Neural progenitor cell (in vitro differentiated cells): ENCODE data around the gene JCAD. TPM values are rescaled to one million over a fixed set of nuclear protein-coding genes. Genes with fewer than 3 reads are reported as not detected.

Source experiments
- DNase-seq: peaks from one replicate; pipeline ENCODE4 v3.0.0-alpha.2; 2016; ENCODE audit warnings: low spot score
- H2AFZ ChIP-seq: fragments of 200-600 bp; sonication (generic); replicated peaks from 2 replicates; pipeline ENCODE4 v1.6.1; 2016; ENCODE audit warnings: antibody characterized with exemption
- H3F3A ChIP-seq: fragments of 200-600 bp; sonication (generic); 2 replicates; pipeline ENCODE4 v1.6.1; 2016; ENCODE audit warnings: antibody characterized with exemption, low read depth
- H3K27ac ChIP-seq: fragments of 200-600 bp; sonication (generic); 2 replicates; pipeline ENCODE4 v1.5.1; 2016; ENCODE audit warnings: mild to moderate bottlenecking
- H3K27me3 ChIP-seq: fragments of 200-600 bp; sonication (generic); 2 replicates; pipeline ENCODE4 v1.6.1; 2016; ENCODE audit warnings: mild to moderate bottlenecking, moderate library complexity
- H3K36me3 ChIP-seq: fragments of 200-600 bp; sonication (generic); 2 replicates; pipeline ENCODE4 v1.5.1; 2016
- H3K4me1 ChIP-seq: fragments of 200-600 bp; sonication (generic); 2 replicates; pipeline ENCODE4 v1.6.1; 2016; ENCODE audit warnings: mixed run types
- H3K4me2 ChIP-seq: fragments of 200-600 bp; sonication (generic); 2 replicates; pipeline ENCODE4 v1.6.1; 2016
- H3K4me3 ChIP-seq: fragments of 200-600 bp; sonication (generic); 2 replicates; pipeline ENCODE4 v1.5.1; 2016
- H3K79me2 ChIP-seq: fragments of 200-600 bp; sonication (generic); 2 replicates; pipeline ENCODE4 v1.6.1; 2016; ENCODE audit warnings: low read depth
- H3K9ac ChIP-seq: fragments of 200-600 bp; sonication (generic); 2 replicates; pipeline ENCODE4 v1.6.1; 2016
- H3K9me3 ChIP-seq: fragments of 200-600 bp; sonication (generic); 2 replicates; pipeline ENCODE4 v1.5.1; 2016; ENCODE audit warnings: low read depth
- H4K20me1 ChIP-seq: fragments of 200-600 bp; sonication (generic); 2 replicates; pipeline ENCODE4 v1.6.1; 2016; ENCODE audit warnings: low read depth
- H3K27ac Mint-ChIP-seq: 3 replicates; pipeline ENCODE4 v1.8.0; 2021; ENCODE audit warnings: mixed read lengths
- H3K27me3 Mint-ChIP-seq: 2 replicates; pipeline ENCODE4 v1.8.0; 2022; ENCODE audit warnings: low read depth, mild to moderate bottlenecking, inconsistent platforms, moderate library complexity, mixed read lengths; ENCODE audit not compliant: insufficient read depth
- H3K36me3 Mint-ChIP-seq: 3 replicates; pipeline ENCODE4 v1.8.0; 2021; ENCODE audit warnings: mixed read lengths
- H3K4me1 Mint-ChIP-seq: 3 replicates; pipeline ENCODE4 v1.8.0; 2021; ENCODE audit warnings: mixed read lengths
- H3K4me3 Mint-ChIP-seq: 3 replicates; pipeline ENCODE4 v1.8.0; 2021; ENCODE audit warnings: mild to moderate bottlenecking, moderate library complexity, mixed read lengths
- H3K9me3 Mint-ChIP-seq: 3 replicates; pipeline ENCODE4 v1.8.0; 2020; ENCODE audit warnings: mixed read lengths
- CTCF ChIP-seq: fragments of 200-600 bp; sonication (generic); IDR thresholded peaks from 2 replicates; pipeline ENCODE4 v1.5.1; 2017; ENCODE audit warnings: antibody characterized with exemption, mild to moderate bottlenecking
- EZH2 ChIP-seq: fragments of 200-600 bp; sonication (generic); IDR thresholded peaks from 2 replicates; pipeline ENCODE4 v1.6.1; 2017; ENCODE audit warnings: antibody characterized with exemption, mild to moderate bottlenecking, moderate library complexity
- EZH2phosphoT487 ChIP-seq: fragments of 200-600 bp; sonication (generic); IDR thresholded peaks from 2 replicates; pipeline ENCODE4 v1.6.1; 2017; ENCODE audit warnings: antibody characterized with exemption
- total RNA-seq: library from RNA; depleted of rRNA; stranded (reverse); fragments of >200 nt; gene quantifications from 2 replicates; pipeline ENCODE4 v1.2.3, GENCODE V29; 2015; ENCODE audit warnings: low replicate concordance

Gene JCAD
- total RNA-seq, 1 donor from 2014 or later: 1.3 TPM

- H4K20me1 ChIP-seq: no peaks in the 10 kb centered on the region
- H3K79me2 ChIP-seq: no peaks in the 10 kb centered on the region
- Mint-ChIP-seq H3K9me3 (no peaks in the 10 kb centered on the region), H3K4me1 (peaks cover 28% of the 10 kb centered on the region), H3K27me3 (peaks cover 8% of the 10 kb centered on the region), H3K36me3 (no peaks in the 10 kb centered on the region), H3K27ac (no peak overlapping the region), H3K4me3 (no peak overlapping the region)
- peaks cover 10% of the 10 kb centered on the region for H3F3A ChIP-seq
- H3K36me3 ChIP-seq: no peaks in the 10 kb centered on the region
- no peak overlapping the region for H2AFZ ChIP-seq
- no peak overlapping the region for H3K4me2 ChIP-seq
- H3K9me3 ChIP-seq: no peaks in the 10 kb centered on the region
- no peaks in the 10 kb centered on the region for H3K27me3 ChIP-seq
- no peak overlapping the region for H3K9ac ChIP-seq
- no peak overlapping the region for H3K27ac ChIP-seq
- peaks cover 16% of the 10 kb centered on the region for H3K4me1 ChIP-seq
- no peak overlapping the region for H3K4me3 ChIP-seq
- no peak for DNase-seq
- TF ChIP-seq EZH2phosphoT487 (no peak), EZH2 (no peak), CTCF (no peak)
Measured at GRCh38 chr10:30047430-30047829, 12.0 kb downstream of the JCAD start.

GRCh38 chr10:30046476-30046875, 12.9 kb downstream of the JCAD start:
- Histone ChIP-seq H3K9me3 (no peaks in the 10 kb centered on the region), H3K4me2 (no peak overlapping the region), H3K9ac (no peak overlapping the region), H3K79me2 (no peaks in the 10 kb centered on the region), H3K4me3 (no peak overlapping the region), H4K20me1 (no peaks in the 10 kb centered on the region), H3K27ac (no peak overlapping the region), H2AFZ (no peak overlapping the region), H3K36me3 (no peaks in the 10 kb centered on the region), H3F3A (peaks cover 10% of the 10 kb centered on the region), H3K27me3 (no peaks in the 10 kb centered on the region), H3K4me1 (peaks cover 16% of the 10 kb centered on the region)
- peaks cover 8% of the 10 kb centered on the region for H3K27me3 Mint-ChIP-seq
- H3K4me3 Mint-ChIP-seq: no peak overlapping the region
- H3K9me3 Mint-ChIP-seq: no peaks in the 10 kb centered on the region
- no peaks in the 10 kb centered on the region for H3K36me3 Mint-ChIP-seq
- TF ChIP-seq EZH2 (no peak), CTCF (no peak), EZH2phosphoT487 (no peak)
- no peak overlapping the region for H3K27ac Mint-ChIP-seq
- H3K4me1 Mint-ChIP-seq: peaks cover 25% of the 10 kb centered on the region
- no peak for DNase-seq

- H3K9ac ChIP-seq: no peak overlapping the region
- H4K20me1 ChIP-seq: no peaks in the 10 kb centered on the region
- no peak overlapping the region for H3K4me2 ChIP-seq
- no peak overlapping the region for H2AFZ ChIP-seq
- no peaks in the 10 kb centered on the region for H3K36me3 Mint-ChIP-seq
- H3K36me3 ChIP-seq: no peaks in the 10 kb centered on the region
- H3K27ac ChIP-seq: no peak overlapping the region
- peaks cover 16% of the 10 kb centered on the region for H3K4me1 ChIP-seq
- H3K27me3 Mint-ChIP-seq: peaks cover 8% of the 10 kb centered on the region
- no peaks in the 10 kb centered on the region for H3K9me3 ChIP-seq
- peaks cover 25% of the 10 kb centered on the region for H3K4me1 Mint-ChIP-seq
- no peak overlapping the region for H3K4me3 ChIP-seq
- H3F3A ChIP-seq: peaks cover 10% of the 10 kb centered on the region
- DNase-seq: no peak
- H3K27me3 ChIP-seq: no peaks in the 10 kb centered on the region
- TF ChIP-seq EZH2phosphoT487 (no peak), CTCF (no peak), EZH2 (no peak)
- H3K9me3 Mint-ChIP-seq: no peaks in the 10 kb centered on the region
- H3K4me3 Mint-ChIP-seq: no peak overlapping the region
- no peaks in the 10 kb centered on the region for H3K79me2 ChIP-seq
- H3K27ac Mint-ChIP-seq: no peak overlapping the region
Measured at GRCh38 chr10:30045961-30046360, 13.4 kb downstream of the JCAD start.
